HG03432 (cell line): ENCODE results near the gene ACOX3.
"Not testable (repeated sequence)": the region's sequence is repeated elsewhere in the genome, so short reads cannot be mapped to it uniquely, and the experiment has no call there.

Source experiments
- ATAC-seq: cut with Tn5 transposase; IDR thresholded peaks from one replicate; pipeline ENCODE4 v1.9.1; 2021; ENCODE audit warnings: mild to moderate bottlenecking, moderate library complexity; ENCODE audit not compliant: unreplicated experiment

Gene ACOX3

DNA sequence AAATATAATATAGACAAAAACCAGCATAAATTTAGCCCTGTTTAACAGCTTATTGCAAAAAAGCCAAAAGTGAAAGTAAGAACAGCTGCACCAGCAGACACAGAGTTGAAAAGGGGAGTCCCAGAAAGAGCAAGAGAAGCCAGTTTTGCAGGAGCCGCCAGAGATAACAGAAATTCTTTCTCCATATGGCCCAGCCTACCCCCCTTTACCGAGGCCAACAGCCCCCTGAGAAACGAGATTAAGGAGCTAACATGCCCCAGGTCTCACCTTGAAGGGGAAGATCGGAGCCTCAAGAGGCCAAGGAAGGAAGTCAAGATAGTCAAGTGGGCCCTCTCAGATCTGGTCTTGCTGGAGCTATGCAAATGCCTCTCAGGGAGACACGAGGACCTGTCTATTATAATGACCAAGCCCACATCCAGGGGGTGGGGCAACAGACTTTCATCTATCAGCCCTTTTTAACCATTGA is 4.8 kb downstream of the ACOX3 start:
- ATAC-seq = peak; percentile 63

DNA sequence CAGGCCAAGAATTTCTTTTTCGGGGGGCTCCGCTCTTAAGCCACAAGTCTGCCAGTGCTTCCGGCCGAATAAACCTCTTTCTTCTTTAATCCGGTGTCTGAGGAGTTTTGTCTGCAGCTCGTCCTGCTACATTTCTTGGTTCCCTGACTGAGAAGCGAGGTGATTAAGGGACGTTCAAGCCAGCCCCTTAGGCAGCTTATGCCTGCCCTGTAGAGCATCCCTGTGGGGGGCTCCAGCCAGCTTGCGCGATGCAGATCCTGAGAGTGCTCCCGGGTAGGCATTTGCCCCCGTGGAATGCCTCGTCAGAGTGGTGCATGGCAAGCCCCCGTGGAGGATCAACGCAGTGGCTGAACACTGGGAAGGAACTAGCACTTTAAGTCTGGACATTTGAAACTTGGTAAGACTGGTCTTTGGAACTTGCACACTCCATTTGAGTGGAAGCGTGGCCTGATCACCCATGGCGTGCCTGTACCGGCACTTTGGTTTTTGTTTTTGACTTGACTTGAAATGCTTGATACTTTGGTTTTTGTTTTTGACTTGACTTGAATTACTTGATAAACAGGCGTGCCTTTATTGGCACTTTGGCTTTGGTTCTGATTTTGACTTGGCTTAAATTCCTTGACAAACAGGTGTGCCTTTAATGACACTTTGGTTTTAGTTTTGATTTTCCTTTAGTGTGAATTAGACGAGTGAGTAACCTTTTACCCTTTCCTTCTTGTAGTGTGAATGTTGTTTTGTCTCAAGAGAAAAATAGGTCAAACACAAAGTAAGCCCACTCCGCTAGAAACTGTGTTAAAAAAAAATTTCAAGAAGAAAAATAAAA is 6.1 kb downstream of the ACOX3 start:
- ATAC-seq = no peak

DNA sequence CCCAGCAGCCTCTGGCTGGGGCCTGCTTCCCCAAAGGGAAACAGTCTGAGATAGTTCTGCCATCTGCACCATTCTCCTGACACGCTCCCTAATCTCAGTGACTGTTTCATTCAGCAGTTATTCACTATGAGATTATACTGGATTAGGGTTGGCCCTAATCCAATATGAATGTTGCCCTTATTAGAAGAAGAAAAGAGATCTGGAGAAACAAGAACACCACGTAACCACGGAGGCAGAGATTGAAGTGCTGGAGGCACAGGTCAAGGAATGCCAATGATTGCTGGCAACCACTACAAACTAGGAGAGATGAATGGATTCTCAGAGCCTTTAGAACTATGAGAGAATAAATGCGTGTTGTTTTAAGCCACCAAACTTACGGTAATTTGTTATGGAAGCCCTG is 7.4 kb downstream of the ACOX3 start:
- ATAC-seq = no peak

DNA sequence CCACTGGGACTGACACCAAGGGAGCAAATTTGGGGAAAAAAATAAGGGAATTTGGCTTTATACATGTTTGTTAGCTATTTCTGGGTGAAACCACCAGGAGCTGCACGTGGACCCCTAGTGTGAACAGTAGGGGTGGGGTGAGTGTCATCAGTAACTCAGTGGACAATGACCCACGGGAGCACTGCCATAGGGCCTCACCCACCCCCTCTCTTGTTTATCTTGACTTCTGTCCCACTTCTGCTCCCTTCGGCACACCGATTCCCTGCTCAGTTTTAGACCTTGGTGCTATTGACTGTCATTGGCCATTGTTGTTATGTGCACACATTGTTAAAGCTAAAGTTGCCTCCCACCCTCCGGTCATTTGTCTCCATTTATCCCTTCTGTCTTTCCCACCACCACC is 9.0 kb downstream of the ACOX3 start:
- no peak for ATAC-seq

DNA sequence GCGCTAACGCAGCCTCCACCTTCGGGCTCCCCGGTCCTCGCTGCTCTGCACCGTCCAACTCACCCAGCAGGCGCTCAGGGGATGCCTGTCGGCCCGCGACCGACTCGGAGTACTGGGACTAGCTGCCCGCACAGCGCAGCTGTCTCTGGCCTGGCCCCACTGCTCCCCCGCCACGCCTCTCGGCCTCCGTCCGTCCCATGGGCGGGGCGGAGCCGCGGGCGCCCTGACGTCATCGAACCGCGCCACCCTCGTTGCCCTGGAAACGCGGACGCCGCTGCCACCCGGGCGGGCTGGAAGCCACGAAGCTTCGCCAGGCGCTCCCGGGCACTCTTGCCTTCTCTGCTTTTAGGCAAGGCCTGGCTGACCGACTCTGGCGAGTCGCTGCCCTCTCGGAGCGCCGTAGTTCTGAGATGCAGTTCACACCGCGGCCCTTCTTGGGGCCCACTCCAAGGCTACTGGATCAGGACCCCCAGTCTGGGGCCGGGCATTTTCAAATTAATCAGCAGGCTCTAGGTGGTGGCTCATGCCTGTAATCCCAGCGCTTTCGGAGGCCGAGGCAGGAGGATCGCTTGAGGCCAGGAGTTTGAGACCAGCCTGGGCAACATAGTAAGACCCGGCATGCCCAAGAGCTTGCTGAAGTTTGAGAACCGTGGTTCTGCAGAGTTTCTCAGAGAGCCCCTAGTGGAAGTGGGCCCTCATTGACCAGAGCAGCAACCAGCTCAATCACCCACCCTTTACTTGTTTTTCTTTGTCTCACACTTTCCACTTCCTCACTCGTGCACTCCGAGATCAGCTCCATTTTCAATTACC is 12.0 kb downstream of the ACOX3 start:
- ATAC-seq = peak; percentile 95

DNA sequence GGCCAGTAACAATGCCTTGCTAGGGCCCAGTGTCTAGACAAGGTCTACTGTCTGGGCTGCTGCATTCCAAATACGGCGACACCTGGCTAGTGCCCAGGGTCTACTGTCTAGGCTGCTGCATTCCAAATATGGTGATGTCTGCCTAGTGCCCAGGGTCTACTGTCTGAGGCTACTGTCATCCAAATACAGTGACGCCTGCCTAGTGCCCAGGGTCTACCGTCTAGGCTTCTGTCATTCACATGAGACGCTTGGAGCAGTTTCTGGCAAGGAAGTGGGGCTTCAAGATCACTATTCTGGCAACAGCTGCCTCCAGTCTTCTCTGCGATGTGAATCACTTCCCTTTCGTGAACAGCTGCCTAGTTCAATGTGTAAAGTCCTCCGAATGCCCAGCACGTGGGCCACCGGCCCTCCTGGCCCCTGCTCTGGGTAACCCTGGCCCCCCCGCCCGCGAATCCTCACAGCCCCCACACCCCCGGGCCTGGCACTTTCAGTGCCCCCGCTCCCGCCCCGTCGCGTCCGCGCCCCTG is 12.7 kb downstream of the ACOX3 start:
- ATAC-seq = peak; percentile 60

DNA sequence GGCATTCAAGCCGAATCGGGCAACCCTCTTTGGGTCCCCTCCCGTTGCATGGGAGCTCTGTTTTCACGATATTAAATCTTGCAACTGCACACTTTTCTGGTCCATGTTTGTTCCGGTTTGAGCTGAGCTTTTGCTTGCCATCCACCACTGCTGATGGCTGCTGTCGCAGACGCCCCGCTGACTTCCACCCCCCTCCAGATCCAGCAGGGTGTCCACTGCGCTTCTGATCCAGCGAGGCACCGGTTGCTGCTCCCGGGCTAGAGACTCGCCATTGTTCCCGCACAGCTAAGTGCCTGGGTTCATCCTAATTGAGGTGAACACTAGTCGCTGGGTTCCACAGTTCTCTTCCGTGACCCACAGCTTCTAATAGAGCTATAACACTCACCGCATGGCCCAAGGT is 13.3 kb downstream of the ACOX3 start:
- ATAC-seq = no peak

DNA sequence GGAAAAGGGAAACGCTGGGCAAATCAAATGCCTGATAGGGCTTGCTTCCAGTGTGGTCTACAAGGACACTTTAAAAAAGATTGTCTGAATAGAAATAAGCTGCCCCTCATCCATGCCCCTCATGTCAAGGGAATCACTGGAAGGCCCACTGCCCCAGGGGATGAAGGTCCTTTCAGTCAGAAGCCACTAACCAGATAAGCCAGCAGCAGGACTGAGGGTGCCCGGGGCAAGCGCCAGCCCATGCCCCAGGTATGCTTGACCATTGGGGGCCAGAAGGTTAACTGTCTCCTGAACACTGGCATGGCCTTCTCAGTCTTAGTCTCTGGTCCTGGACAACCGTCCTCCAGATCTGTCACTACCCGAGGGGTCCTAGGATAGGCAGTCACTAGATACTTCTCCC is 17.7 kb downstream of the ACOX3 start:
- ATAC-seq = no peak

DNA sequence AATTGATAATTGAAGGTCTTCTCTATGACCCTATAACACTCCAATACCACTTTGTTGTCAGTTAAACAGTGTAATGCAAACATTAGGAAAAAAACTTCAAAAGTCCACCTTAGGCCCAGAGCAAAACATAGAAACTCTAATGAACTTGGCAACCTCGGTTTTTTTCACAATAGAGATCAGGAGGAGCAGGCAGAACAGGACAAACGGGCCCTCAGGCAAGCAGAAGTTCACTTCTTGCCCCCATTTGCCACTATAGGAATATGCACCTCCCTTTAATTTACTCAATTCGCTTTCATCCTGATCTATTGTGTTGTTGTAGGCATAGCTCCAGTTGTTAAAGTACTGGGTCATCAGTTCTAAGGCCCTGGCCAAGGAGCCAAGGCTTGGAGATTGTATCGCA is 18.2 kb downstream of the ACOX3 start:
- no peak for ATAC-seq

DNA sequence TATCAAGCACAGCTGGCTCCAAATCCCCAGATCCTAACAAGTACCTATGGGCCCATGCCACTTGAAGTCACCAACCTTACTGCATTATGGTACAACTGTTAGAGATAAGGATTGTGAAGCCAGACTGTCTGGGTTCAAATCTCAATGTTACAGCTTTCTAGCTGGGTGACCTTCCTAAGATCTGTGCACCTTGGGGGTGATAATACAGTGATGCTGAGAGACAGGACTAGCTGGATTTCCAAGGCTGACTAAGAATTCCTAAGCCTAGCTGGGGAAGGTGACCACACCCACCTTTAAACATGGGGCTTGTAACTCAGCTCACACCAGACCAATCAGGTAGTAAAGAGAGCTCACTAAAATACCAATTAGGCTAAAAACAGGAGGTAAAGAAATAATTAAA is 20.4 kb downstream of the ACOX3 start:
- not testable (repeated sequence) for ATAC-seq

DNA sequence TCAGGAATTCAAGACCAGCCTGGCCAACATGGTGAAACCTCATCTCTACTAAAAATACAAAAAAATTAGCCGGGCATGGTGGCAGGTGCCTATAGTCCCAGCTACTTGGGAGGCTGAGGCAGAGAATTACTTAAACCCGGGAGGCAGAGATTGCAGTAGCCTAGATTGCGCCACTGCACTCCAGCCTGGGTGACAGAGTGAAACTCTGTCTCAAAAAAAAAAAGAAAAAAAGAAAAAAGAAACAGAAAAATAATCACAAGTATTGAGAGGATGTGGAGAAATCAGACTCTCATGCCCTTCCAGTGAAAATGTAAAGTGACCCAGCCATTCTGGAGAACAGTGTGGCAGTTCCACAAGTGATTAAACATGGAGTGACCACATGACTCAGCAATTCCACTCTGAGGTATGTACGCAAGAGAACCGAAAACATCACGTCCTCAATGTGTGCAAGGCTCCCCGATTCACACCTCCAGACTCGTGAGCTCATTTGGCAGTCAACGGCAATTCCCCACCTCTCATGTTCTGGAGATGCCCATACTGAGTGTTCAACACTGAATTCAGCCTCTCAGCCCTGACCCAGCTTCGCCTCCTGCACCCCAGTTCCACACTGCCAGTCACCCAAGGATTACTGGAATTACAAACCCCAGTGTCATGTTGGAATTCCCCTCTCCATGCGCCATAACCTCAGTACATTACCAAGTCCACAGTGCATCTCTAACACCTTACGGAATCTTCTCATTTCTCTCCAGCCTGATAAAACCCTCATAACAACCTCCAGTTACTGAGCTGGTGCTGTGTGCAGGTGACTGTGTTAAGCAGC is 21.1 kb downstream of the ACOX3 start:
- ATAC-seq = peak; percentile 94

DNA sequence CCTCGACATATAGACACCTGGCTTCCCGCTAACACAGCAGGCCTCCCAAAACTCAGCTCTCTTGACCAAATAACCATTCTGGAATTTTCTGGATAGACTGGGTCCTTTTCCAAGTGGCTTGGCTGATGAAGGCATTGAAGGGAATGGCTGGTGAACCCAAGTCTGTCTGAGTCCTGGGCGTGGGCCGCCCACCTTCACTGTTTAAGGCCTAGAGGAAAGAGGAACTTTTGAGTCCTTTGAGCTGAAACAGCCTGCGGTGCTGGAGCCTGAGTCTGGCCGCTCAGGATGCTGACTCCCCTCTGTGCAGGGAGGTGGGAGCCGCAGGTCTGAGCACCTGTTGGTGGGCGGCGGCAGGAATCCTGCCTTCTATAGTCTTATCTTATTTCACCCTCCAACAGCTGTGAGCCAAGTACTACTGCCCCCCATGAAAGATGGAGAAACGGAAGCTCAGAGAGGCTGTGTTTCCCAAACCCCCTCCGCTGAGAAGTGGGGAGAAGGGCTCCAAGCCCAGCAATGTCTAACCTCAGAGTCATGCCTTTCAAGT is 23.4 kb downstream of the ACOX3 start:
- no peak for ATAC-seq

DNA sequence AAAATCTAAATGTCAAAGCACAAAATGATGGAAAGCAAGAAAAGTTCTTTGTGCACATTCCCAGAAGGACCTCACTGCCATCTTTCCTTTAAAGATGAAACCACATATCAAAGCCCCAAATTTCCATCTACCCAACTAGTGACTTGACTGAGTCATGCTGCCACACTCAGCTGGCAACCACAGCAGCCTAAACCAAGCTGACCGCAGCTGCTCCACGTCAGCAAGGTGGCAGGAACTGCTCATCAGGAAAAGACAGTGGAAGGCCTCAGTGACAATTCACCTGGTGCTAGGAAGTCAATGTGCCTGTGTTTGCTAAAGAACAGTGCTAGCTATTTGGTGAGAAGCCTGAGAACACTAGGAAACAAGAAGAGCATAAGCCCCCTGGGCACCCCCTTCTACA is 26.1 kb downstream of the ACOX3 start:
- ATAC-seq = no peak

DNA sequence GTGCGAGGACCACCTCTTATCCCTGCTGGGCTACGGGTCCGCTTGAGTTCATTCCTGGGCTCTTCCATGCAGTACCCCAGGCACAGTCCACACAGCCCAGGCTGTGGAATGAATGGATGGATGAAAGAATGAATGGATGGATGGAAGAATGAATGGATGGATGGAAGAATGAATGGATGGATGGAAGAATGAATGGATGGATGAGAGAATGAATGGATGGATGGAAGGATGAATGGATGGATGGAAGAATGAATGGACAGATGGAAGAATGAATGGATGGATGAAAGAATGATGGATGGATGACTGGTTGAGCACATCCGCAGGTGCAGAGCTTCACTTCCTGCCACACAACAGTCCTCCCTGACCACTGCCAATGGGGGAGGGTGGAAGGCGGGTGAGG is 28.2 kb downstream of the ACOX3 start:
- no peak for ATAC-seq

DNA sequence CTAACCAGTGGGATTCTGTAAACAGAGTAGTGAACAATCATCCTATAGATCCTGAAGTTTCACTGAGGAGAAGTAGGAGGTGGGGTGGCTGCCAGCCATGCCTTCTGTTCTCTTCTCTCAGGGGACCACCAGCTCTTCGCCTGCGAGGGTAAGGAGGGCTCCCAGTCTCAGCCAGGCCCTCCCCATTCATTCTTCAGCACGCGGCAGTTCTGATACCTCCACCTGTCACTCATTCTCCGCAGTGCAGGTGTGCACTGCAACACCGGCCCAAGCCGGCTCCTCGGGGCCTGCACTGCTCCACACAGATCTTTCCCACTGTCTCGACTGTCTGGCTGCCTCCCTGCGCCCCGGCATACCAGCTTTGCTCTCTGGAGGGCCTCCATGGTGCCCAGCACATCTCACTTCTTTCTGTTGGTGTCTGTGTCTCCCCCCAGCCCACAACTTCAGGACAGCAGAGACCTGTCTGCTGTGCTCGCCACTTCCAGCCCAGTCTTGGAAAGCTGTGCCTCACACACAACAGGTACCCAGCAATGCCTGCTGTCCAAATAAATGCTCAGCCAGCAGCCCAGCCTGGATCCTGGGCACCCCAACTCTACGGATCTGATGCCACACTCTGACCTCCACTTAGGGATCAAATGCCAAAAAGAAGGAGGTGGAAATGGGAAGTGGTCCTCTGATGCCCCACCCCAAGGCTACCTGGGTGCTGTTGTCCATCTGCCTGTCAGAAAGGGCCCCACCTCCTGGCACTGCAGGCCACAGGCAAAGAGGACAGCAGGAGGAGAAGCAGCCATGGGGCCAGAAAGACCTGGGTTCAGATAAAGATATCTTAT is 29.0 kb downstream of the ACOX3 start:
- ATAC-seq = no peak

DNA sequence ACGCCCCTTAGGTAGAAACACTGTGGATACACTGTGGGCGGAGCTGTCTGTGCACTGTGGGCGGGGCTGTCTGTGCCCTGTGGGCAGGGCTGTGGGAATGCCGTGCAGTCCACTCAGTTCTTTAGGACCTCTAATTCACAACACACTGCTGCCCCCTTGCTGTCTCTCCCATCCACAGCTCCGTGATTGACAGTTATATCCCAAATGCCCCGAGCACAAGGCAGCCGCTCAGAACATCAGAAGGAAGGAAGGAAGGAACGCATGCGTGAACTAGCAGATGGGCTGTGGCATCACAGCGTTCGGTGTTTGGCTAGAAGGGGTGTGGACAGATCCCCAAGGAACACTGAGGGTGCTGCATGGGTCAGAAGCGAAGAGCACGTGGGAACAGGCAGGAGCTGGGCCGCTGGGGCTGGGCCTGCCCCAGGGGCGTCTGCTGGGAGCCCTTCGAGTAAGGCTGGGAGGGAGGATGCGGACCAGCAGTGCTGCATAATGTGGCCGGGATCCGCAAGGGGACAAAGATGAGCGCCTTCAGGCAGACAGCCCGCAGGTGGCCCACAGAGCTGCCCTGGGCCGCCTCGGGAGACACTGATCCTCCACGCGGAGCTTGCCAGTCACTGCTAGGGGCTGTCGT is 29.8 kb downstream of the ACOX3 start:
- ATAC-seq = no peak

DNA sequence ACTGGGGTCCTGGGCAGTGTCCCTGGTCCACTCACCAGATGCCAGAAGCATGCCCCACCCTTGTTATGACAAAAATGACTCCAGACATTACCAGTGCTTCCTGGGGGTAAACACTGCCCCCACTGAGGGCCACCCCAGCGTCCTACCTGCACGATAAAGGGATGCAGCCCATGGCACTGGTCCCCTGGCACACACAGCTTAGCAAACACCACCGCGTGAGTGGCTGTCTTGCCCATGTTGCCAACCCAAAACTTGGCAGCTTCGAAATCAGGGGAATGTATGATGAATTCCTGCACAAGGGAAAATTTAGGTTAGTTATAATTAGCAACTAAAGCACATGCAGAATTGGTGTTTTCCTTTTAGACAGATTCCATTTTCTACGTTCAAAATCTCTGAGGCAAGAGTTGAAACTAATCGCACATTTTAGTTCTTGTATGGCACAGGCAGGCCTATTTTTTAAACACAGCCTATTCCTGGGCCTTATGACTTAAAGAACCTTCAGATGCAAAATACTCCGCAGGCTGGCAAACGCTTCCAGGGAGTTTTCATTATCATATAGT is 30.4 kb downstream of the ACOX3 start:
- no peak for ATAC-seq

DNA sequence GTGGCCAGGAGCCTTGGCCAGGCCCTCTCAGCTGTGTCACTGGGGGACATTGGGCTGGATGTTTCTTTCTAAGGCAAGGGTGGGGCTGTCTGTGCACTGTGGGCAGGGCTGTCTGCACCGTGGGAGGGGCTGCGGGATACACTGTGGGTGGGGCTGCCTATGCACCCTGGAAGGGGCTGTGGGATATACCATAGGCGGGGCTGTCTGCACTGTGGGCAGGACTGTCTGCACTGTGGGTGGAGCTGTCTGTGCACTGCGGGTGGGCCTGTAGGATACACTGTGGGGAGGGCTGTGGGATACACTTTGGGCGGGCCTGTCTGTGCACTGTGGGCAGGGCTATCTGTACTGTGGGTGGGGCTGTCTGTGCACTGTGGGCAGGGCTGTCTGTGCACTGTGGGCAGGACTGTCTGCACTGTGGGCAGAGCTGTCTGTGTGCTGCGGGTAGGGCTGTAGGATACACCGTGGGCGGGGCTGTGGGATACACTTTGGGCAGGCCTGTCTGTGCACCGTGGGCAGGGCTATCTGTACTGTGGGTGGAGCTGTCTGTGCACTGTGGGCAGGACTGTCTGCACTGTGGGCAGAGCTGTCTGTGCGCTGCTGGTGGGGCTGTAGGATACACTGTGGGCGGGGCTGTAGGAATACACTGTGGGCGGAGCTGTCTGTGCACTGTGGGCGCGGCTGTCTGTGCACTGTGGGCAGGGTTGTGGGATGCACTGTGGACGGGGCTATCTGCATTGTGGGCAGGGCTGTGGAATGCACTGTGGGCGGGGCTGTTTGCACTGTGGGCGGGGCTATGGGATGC is 31.1 kb downstream of the ACOX3 start:
- no peak for ATAC-seq
